Retina (tissue), 1 donor: ENCODE data around the gene C2CD2.
A peak's percentile ranks its signal among the peaks of the same experiment; 100 is the strongest.

Source experiments
- DNase-seq: peaks from one replicate; pipeline ENCODE4 v3.0.0-alpha.2; 2016

Gene C2CD2

DNA sequence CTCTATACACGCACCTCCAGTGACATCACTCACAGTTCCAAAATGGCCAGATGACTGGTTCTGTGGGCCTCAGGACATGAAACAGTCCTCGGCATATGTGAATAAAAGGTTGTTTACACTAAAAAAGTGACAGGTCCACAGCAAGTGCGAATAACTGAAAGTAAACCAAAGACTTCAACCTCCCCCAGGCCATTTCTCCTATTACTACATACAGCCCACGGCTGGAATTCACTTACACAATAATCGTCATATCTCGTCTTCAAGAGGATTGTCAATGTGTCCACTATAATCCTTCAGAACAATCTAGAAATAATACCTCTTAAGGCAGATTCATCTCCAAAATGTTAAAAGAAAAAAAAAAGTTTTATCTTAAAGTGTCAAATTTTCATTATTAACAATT, 72.8 kb downstream of the C2CD2 start:
- DNase-seq: no peak

DNA sequence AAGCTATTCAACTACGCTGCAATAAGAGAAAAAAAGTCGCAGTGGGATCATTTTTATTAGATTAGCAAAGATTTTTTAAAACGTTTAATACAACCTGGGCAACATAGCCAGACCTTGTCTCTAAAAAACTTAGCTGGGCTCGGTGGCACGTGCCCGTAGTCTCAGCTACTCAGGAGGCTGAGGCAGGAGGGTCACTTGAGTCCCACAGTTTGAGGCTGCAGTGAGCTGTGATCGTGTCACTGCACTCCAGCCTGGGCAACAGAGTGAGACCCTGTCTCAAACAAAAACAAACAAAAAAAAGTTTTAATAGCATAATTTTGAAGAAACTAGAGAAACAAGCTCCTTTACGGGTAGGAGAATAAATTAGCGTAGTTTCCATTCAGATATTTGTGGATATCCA, 73.7 kb downstream of the C2CD2 start:
- DNase-seq: no peak

DNA sequence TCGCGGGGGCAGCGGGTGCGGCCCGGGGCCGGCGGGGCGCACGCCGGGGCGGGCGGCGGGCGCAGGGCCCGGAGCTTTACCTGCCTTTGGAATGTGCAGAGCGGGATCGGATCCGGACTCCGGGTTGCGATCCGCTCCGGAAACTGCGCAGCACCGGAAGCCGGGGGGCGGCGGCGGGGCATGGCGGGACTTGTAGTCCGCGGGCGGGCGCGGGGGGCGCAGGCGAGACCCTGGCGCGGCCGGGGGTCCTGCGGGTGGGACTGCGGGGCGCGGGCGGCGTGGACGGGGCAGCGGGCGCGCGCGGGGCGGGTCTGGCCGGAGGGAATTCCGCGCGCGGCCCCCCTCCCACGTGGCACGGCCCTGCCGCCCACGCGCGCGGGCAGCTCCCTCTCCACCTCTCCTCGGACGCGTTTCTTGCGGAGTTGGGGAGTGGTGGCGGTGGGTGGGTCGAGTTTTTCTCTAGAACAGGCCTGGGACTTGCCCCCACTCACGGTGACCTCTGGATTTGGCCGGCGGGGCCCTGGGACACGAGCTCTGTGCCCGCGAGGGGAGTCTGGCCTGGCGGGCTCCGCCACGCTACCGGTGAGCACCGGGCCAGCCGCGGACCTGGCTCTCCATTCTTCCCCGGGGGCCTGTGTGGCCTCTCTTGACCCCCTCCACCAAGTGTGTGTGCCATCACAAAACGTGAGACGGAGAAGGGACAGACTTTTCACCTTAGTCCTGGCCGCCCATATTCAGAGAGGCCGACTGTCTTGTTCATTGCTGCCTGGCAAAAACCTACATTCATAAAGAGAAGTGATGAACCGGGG, 74.4 kb downstream of the C2CD2 start, which contains the start of gene PRDM15:
Gene PRDM15 (minus strand): TSS at position 155 of the 809 bp plus-strand sequence. CDS start 18,981 bp downstream, outside the sequence.
- peak; percentile 86 for DNase-seq

DNA sequence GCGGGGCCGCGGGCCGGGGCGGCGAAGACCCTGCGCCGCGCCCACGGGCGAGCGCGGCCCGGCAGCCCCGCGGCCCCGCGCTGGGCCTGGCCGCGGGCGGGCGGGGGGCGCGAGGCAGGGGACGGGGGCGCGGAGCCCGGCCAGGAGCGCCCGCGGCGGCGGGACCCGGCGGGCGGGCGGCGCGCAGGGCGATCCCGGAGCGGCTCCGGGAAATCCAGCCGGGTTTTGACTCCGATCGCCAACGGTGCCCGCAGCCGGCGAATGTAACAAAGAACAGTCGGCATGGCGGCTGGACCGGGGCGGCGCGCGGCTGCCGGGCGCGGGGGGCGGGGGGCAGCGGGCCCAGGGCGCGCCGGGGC, 75.0 kb downstream of the C2CD2 start:
- DNase-seq: peak; percentile 54

DNA sequence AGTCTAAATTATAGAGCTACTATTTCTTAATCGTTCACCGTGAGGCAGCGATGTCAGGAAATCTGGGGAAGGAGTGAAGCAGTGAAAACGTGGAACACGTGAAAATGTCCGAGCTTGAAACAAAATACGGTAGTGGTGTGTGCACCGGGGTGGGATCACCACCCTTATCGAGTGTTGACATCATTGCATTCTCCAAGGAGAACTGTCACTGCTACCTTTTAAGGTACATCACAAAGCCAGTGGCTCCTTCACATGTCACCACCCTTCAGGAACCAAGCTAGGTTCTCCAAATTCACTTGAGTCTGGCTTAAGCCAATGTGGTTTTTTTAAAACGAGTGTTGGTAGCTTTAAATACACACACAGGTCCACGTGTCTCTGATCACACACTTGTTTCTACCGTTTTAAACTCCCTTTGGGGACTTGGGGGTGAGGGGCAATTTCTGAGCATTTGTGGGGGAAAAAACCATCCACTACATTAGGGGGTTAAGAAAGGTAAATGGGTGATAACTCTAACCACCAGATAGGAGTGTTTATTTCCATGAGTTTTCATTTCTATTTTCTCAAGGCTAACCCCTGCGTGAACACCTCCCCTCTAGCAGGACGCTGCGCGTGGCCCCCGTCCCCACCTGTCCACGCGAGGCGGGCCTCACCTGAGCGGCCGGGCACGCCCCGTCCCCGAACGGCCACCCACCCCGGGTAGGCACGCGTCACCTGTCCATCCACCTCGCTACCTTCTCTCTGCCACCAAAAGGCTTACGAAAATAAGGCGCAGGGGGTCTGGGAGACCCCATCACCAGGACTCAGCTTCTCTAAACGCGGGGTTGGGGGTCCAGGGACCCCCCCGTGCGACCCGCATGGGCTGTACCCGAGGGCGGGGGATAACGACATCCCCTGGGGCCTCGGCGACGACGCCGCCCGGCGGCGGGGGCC, 75.7 kb downstream of the C2CD2 start:
- peak; percentile 59 for DNase-seq

DNA sequence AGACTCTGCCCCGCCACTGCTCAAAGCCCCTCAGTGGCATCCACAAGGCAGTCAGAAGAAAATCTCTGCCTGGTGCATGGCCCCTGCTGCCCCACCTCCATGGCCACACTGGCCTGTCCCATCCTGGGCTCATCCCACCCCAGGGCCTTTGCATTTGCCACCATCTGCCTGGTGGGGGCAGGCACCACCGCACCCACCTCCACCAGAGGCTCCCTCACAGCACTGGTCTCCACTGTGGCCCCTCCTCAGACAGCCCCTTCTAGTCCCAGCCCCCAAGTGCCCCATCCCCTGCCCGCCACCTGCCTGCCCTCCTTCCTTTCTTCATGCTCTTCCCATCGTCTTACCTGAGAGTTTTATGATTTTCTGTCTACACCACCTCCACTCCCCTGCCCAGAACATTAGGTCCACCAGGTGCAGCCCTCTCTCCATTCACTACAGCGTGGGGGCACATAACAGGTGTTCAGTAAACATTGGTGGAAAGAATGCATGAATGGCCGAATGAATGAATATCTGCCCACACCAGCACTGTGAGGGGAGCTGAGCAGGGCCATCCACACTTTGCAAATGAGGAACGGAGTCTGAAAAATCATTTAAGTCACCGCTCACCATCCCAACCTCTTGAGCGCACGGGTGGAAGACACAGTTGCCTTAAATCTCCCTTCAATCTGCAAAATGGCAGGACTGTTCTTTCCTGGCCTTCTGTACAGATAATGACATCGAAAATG, 76.7 kb downstream of the C2CD2 start:
- DNase-seq: no peak

DNA sequence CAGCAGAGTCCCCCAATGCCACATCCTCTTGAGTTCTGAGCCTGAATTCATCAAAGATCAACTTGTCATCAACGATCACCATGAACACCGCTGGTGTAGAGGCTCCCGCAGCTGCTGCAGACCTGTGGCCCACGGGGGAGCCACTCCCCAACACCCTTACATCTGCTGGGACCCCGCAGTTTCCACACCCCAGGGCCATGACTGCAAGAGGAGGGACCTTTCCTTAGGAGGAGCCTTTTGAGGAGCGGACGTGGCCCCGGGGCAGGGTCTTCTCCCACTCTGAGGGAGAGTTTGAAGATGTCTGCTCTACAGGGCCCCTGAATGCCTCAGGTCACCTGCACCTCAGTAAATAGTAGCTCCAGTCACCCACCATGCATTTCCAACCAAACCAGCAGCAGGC, 77.4 kb downstream of the C2CD2 start:
- no peak for DNase-seq

DNA sequence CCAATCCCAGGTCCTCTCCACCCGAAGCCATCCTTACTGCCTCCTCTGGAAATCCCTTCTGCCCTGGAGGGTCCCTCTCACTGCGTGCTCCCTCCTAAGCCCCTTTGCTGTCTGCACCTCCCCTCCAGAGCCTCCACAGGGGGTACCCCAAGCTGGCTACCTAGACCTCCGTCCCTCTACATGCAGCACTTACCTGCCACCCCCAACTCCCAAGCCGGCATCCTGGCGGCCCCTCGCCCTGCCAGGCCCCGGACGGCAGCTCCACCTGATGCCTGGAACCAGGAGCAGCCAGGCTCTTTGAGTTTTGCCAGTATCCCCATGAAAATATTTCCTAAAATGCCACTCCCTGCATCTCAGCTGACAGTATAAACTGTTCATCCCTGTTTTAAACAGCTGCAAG, 78.7 kb downstream of the C2CD2 start:
- DNase-seq: no peak

DNA sequence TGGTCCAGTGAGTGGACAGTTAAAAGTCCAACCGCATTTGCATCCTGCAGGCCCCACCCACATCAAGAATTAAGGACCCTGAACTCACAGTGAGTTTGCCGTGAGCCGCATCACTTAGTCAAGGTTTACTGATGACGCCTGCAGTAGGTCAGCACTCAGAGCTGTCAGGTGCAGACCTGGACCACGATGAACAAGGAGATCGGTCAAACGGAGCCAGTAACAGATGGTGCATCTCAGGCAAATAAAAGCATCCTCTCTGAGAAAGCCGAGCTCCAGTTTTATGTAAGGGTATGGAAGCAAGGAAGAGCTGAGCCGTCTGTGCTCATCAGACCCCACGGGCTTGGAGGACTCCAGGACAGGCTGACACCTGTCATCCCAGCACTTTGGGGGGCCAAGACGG, 79.2 kb downstream of the C2CD2 start:
- no peak for DNase-seq

DNA sequence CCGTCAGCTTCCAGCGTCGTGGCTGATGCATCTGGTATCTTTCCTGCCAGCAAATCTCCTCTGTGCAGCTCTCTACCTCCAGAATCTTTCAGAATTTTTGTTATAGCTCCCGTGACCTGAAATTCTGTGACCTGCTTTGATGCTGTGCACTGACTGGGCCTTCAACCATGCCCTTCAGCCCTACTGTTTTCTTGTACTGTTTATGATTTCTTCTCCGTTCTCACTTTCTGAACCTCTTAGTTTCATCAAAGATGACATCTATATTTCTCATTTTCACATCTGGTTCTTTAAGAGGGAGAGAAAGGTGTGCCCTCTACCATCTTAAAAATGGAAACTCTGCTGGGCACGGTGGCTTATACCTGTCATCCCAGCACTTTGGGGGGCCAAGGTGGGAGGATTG, 80.4 kb downstream of the C2CD2 start:
- no peak for DNase-seq

DNA sequence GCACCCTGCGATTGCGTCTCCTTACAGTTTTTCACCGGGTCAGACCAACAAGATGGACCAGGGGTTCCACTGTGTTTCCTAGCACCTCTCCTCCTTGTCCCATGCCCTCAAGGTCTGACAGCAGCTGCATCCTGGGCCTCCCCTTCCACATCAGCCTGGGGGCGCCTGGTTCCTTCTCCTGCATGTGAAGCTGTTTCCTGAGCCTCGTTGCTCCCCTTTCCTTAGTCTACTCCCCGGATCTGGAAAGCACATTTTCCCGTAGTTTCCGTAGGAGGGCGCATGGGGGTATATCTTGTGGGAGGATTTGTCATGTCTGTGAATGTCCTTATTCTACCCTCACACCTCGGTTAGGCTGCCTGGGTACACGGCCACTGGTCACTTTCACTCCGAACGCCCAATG, 80.8 kb downstream of the C2CD2 start:
- DNase-seq: no peak

DNA sequence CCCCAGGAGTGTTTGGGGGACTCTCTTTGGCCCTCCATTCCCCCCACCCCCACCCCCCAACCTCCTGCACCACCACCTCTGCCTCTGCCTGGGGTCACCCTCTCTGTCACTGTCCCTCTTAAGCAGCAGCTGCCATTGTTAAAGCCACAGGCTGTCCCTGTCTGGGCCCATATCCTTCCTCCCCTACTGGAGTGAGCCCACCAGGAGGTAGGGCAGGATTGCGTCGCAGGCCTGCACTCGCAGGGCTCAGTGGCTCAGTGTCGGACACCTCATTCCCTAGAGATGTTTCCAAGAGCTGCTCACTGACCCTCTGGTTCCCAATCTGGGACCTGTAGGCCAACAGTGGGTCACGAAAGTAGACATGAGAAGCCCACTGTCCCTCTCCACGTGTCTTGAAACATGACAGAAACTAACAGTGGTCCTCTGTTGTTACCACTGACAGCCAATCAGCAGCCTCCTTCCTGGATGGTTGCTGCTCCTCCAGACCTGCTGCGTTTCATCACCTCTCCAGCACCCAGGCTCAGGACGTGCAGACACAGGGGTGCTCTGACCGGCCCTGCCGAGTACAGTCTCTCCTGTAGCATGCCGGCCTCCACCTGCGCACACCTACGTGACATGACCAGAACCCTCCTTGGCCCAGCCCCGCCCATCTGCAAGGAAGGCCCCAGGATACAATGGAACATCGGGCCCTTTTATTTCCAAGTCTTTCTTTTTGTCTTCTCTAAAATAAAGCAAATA, 82.4 kb downstream of the C2CD2 start:
- no peak for DNase-seq

DNA sequence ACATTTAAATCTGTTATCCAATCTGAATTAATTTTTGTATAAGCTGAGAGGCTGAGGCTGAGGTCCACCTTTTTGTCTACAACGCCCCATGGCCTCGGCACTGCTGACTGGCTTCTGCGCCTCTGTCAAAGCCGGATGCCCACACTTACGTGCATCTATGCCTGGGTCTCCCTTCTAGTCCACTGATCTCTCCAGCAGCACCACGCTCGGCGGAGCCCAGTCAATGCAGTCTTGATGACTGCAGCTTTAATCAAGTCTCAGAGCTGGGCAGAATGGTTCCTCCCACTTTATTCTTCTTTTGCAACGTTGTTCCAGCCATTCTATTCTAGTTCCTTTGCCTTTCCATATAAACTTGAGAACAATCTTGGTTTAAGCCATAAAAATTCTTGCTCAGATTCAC, 84.0 kb downstream of the C2CD2 start:
- no peak for DNase-seq

DNA sequence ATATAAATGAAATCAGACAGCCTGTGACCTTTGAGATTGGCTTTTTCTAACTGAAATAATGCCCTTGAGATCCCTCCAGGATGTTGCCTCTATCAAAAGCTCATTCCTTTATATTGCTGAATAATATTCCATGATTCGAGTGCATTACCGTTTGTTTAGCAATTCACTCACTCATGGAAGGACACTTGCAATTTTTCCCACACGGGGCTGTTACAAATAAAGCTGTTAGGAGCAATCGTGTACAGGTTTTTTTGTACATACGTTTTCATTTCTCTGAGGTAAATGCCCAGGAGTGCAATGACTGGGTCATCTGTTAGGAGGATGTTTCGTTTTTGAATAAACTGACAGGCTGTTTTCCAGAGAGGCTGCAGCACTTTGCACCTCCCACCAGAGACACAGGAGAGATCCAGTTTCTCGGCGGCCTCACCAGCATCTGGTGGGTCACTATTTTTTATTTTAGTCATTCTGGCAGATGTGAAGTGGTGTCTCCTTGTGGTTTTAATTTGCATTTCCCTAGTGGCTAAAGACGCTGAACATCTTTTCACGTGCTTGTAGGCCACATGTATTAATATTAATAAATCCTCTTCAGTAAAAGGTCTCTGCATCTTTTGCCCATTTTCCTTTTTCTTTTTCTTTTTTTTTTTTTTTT, 85.6 kb downstream of the C2CD2 start:
- DNase-seq: no peak

DNA sequence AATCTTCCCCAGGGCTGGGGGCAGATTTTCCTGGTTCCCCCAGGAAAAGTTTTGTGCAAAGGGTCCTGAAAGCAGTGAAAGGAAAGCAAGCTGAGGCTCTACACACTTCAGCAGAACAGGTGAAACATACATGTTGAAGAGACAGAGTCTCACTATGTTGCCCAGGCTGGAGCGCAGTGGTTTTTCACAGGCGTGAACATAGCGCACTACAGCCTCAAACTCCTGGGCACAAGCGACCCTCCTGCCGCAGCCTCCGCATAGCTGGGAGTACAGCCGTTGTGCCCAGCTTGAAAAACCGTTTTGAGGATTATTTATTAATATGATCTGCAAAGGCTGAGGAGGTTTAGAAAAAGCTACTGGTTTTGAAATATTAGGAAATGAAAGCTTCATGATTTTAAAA, 86.5 kb downstream of the C2CD2 start:
- no peak for DNase-seq

DNA sequence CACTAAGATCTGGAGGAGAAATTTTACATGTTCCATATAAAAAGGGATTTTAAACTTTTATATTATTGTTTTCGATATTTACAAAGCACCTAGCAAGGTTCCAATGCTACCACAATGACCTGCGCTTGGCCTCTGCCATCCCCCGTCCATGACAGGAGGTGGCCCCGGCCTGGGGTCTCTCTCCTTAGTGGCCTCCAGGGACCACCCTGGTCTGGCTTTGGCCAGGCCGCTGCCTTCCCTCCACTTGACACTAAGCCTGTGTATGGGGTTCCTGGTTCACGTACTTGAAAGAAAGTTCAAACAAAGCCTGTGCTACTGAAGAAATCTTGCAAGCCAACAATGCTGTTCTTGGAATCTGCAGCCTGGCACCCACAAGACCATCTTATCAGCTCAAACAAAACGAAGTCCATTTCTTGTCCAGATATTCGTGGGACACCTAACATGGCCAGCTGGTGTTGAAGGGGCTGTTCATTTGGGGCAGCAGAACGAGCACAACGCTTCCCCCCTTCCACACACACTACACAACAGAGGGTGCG, 87.5 kb downstream of the C2CD2 start:
- no peak for DNase-seq

DNA sequence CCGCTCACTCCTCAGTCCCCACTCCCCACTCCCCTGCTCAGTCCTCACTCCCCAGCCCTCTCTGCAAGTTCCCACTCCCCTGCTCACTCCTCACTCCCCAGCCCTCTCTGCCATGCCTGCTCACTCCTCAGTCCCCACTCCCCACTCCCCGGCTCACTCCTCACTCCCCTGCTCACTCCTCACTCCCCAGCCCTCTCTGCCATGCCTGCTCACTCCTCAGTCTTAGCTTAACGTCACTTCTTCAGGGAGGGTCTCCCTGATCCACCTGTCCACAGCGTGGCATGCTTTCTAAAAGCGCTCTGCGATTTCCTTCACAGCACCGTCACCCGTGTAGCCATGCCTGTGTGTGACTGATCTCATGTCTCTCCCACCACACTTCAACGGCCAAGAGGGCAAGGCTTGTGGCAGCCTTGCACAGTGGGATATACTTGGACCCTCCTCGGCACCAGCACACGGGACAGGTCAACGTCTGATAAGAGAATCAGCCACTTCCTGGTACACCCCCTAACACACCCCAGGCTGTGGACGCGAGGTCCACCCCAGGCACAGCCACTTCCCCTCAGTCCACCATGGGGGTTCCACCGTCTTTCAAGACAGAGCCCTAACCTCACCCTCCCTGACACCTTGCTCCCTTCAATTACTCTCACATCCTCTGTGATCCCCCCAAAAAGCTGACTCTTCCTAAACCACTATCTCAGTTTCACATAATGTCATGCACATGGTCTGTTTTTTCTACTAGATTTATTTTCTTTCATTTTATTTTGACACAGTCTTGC, 88.6 kb downstream of the C2CD2 start:
- no peak for DNase-seq

DNA sequence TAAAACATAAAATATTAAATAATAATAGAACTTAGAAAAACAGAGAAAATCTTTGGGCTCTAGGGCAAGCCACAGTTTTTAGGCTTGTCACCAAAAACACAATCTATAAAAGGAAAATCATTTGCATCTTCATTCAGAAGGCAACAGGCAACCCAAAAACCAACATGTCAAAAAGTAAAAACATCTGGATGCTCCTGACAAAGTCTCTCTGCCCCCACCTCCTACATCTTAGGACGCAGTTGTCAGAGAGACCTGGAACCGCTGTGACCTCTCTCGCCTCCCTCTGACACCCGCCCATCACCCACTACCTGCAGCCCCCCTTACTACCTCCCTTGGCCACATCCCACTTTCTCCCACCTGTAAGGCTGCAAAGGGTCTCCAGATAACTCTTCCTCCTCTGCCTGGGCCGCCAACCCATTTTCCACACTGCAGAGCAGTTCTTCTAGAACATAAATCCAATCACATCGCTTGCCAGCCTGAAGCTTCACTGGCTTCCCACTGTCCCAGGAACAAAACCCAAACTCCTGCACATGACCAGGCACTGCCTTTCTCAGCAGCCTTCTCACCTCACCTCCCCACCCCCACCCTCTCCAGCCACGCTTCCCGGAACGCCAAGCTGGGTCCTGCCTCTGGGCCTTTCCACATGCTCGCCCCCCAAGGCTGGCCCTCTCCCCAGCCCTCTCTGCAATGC, 89.4 kb downstream of the C2CD2 start:
- DNase-seq: no peak

DNA sequence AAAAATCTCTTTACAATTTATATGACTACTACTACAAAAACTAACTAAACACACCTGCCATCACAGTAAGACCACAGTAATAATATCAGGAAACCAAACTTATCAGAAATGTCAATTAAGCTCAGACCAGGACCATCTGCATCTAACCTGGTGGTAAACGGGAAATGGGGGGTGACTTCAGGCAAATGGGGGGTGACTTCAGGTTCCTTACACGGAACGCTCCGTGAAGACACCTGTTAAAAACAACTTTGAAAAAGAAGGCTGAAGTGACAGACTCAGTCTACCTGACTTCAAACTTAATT, 90.4 kb downstream of the C2CD2 start:
- DNase-seq: no peak

DNA sequence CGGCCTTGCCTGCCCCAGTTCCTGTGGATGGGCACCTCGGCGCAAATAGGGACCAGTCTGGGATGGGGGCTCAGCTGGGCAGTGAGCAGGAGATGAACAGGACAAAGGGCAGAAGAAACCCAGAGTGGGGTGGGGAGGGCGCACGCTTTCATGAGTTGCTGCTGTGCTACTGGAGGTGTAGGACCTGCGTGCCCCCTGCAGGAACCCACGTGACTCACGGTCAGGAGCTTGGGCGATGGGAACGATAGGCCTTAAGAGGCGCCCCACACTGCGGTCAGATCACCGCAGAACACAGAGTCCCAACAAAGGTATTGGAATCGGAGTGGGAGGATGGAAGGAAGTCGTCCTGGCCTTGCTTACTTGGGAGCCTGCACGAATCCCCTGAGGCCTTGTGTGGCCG, 91.8 kb downstream of the C2CD2 start:
- DNase-seq: no peak

DNA sequence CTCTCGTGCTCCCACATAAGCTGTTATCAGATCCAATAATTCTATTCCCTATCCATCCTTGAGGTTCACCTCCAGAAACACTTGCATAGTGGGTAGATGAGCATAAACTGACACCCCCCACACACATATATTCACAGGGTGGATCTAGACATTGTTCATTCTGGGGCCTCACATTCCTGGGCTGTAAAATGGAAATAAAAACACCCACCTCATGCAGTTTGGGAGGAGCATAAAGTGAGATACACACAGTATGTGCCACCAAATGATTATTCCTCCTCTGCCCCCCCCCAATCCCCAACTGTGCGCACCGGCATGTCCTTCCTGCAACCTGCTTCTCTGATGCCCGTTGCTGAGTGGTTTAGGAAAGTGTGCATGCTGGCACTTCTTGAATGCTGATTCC, 92.6 kb downstream of the C2CD2 start:
- no peak for DNase-seq
